HG03175 (cell line): ENCODE measurements around the gene KRABD2.
"Not testable (repeated sequence)": the region's sequence is repeated elsewhere in the genome, so short reads cannot be mapped to it uniquely, and the experiment has no call there.

ENCODE experiments used
- ATAC-seq: cut with Tn5 transposase; IDR thresholded peaks from one replicate; pipeline ENCODE4 v1.9.1; 2021; ENCODE audit warnings: mild to moderate bottlenecking, moderate library complexity; ENCODE audit not compliant: unreplicated experiment

The KRABD2 gene

GRCh38 chr17:8365143-8365542 is 11.4 kb downstream of the KRABD2 start:
- ATAC-seq, result no peak

- ATAC-seq, result no peak
These were observed 13.7 kb downstream of the KRABD2 start for GRCh38 chr17:8362651-8363332.

GRCh38 chr17:8360751-8361150 is 15.8 kb downstream of the KRABD2 start:
- ATAC-seq, result no peak

GRCh38 chr17:8360260-8360659 is 16.2 kb downstream of the KRABD2 start:
- ATAC-seq, result no peak

- no peak for ATAC-seq
These were observed 16.7 kb downstream of the KRABD2 start for GRCh38 chr17:8359769-8360168.

GRCh38 chr17:8357910-8358309 is 18.6 kb downstream of the KRABD2 start:
- no peak for ATAC-seq

GRCh38 chr17:8354236-8354635 is 22.3 kb downstream of the KRABD2 start:
- no peak for ATAC-seq

- no peak for ATAC-seq
These were observed 22.8 kb downstream of the KRABD2 start for GRCh38 chr17:8353736-8354135.

GRCh38 chr17:8350339-8350738 is 26.2 kb downstream of the KRABD2 start:
- no peak for ATAC-seq

- not testable (repeated sequence) for ATAC-seq
These were observed 29.5 kb downstream of the KRABD2 start for GRCh38 chr17:8347001-8347400.

- no peak for ATAC-seq
These were observed 30.4 kb downstream of the KRABD2 start for GRCh38 chr17:8345951-8346665.

- ATAC-seq, result no peak
These were observed 31.3 kb downstream of the KRABD2 start for GRCh38 chr17:8345052-8345690.

- ATAC-seq, result no peak
These were observed 35.0 kb downstream of the KRABD2 start for GRCh38 chr17:8341456-8341855.

GRCh38 chr17:8339540-8339939 is 37.0 kb downstream of the KRABD2 start, which contains the start of gene ODF4:
TSS of gene ODF4 (plus strand) at chr17:8339840. CDS start at chr17:8340052, 212 bp downstream.
- ATAC-seq, result no peak

- ATAC-seq, result no peak
These were observed 37.8 kb downstream of the KRABD2 start for GRCh38 chr17:8338753-8339140.

- no peak for ATAC-seq
These were observed 38.4 kb downstream of the KRABD2 start for GRCh38 chr17:8337802-8338752.

- ATAC-seq, result no peak
These were observed 43.2 kb downstream of the KRABD2 start for GRCh38 chr17:8333281-8333680.

- ATAC-seq, result no peak
These were observed 43.8 kb downstream of the KRABD2 start for GRCh38 chr17:8332688-8333087.

GRCh38 chr17:8332128-8332527 is 44.4 kb downstream of the KRABD2 start:
- no peak for ATAC-seq

GRCh38 chr17:8327303-8327649 is 49.2 kb downstream of the KRABD2 start:
- ATAC-seq, result no peak
